Lower lobe of right lung (tissue), 2 donors: Measurements from ENCODE around the gene ADCK1. TPM values are rescaled to one million over a fixed set of nuclear protein-coding genes. Genes with fewer than 3 reads are reported as not detected.
"Not testable (repeated sequence)": the region's sequence is repeated elsewhere in the genome, so short reads cannot be mapped to it uniquely, and the experiment has no call there.

ENCODE experiments used
- ATAC-seq, 2 donors: fragments of 200-7000 bp; cut with Tn5 transposase; one replicate each; pipeline ENCODE4 v1.9.1; 2020 to 2022; ENCODE audit warnings: mild to moderate bottlenecking in 2 of 2, moderate library complexity in 2 of 2
- DNase-seq: peaks from one replicate; pipeline ENCODE4 v3.0.0-alpha.2; 2020
- H3K27ac ChIP-seq: fragments of 200-600 bp; one replicate; pipeline ENCODE4 v1.8.0; 2022
- H3K27me3 ChIP-seq: fragments of 200-600 bp; one replicate; pipeline ENCODE4 v1.8.0; 2022; ENCODE audit warnings: low read depth
- H3K36me3 ChIP-seq: fragments of 200-600 bp; one replicate; pipeline ENCODE4 v1.8.0; 2022; ENCODE audit warnings: mild to moderate bottlenecking
- H3K4me1 ChIP-seq: fragments of 200-600 bp; one replicate; pipeline ENCODE4 v1.8.0; 2022
- H3K4me3 ChIP-seq: fragments of 200-600 bp; one replicate; pipeline ENCODE4 v1.8.0; 2022; ENCODE audit warnings: mild to moderate bottlenecking
- H3K9me3 ChIP-seq: fragments of 200-600 bp; one replicate; pipeline ENCODE4 v1.8.0; 2022
- intact Hi-C: fragments of 100-400 bp; cut with DNase I; formaldehyde crosslinking; loops from one replicate; pipeline ENCODE4 v1.11.0; 2022
- total RNA-seq: library from RNA; stranded (reverse); fragmentation: NEBNext Ultra II Directional; extraction: Animal tissue kit (Norgen Biotek cat#: 25700); gene quantifications from one replicate; pipeline ENCODE4 v1.2.1, GENCODE V29; 2021
- TF ChIP-seq, protein P1 (sequence below): fragments of 200-600 bp; IDR thresholded peaks from one replicate; pipeline ENCODE4 v1.8.0; 2022; ENCODE audit warnings: antibody characterized with exemption, mild to moderate bottlenecking
- donor health status: DM: no; HTN: yes; CAD: no; lungs with severe emphysema.

The ADCK1 gene
- total RNA-seq, 1 donor from 2014 or later, result 7.4 TPM

- Histone ChIP-seq H3K27ac (peak overlapping the region; percentile 92), H3K4me1 (peaks cover 44% of the 10 kb centered on the region), H3K9me3 (no peaks in the 10 kb centered on the region), H3K4me3 (peak overlapping the region; percentile 91), H3K27me3 (no peaks in the 10 kb centered on the region), H3K36me3 (no peaks in the 10 kb centered on the region)
- ATAC-seq (peak; percentile 37 to 53), DNase-seq (no peak)
- TF ChIP-seq, protein P1, sequence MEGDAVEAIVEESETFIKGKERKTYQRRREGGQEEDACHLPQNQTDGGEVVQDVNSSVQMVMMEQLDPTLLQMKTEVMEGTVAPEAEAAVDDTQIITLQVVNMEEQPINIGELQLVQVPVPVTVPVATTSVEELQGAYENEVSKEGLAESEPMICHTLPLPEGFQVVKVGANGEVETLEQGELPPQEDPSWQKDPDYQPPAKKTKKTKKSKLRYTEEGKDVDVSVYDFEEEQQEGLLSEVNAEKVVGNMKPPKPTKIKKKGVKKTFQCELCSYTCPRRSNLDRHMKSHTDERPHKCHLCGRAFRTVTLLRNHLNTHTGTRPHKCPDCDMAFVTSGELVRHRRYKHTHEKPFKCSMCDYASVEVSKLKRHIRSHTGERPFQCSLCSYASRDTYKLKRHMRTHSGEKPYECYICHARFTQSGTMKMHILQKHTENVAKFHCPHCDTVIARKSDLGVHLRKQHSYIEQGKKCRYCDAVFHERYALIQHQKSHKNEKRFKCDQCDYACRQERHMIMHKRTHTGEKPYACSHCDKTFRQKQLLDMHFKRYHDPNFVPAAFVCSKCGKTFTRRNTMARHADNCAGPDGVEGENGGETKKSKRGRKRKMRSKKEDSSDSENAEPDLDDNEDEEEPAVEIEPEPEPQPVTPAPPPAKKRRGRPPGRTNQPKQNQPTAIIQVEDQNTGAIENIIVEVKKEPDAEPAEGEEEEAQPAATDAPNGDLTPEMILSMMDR, result peak; percentile 16
- intact Hi-C loops, result no loop called here
Observed at GRCh38 chr14:77761205-77761931, 38.5 kb upstream of the ADCK1 start.

DNA sequence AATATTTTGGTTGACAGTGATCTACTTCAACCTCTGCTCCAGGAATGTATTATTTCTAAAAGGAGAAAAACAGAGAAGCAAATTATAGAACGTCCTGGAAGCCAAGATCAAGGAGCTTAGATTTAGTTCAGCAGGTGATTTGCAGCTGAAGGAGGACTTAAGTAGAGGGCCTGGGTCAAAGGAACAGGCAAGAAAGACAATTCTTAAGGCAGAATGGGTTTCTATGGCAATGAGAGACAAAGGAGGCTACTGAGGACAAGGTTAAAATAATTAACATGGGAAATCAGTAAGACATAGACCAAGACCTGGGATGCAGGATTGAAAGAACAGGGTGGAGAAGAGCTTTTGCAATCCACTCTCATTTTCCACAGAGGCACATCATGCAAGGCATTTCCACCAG, 36.6 kb upstream of the ADCK1 start:
- ATAC-seq, result no peak
- intact Hi-C loops, result no loop called here

GRCh38 chr14:77763978-77764377, 35.9 kb upstream of the ADCK1 start:
- TF ChIP-seq, protein P1, result no peak
- Histone ChIP-seq H3K36me3 (no peaks in the 10 kb centered on the region), H3K27ac (no peak overlapping the region), H3K27me3 (no peaks in the 10 kb centered on the region), H3K9me3 (no peaks in the 10 kb centered on the region), H3K4me1 (peaks cover 20% of the 10 kb centered on the region), H3K4me3 (no peak overlapping the region)
- ATAC-seq (no peak), DNase-seq (no peak)
- intact Hi-C loops, result no loop called here

More for the DNA sequence above, 36.6 kb upstream of the ADCK1 start:
- H3K4me3 ChIP-seq, result no peak overlapping the region
- no peaks in the 10 kb centered on the region for H3K27me3 ChIP-seq
- DNase-seq, result no peak
- H3K36me3 ChIP-seq, result no peaks in the 10 kb centered on the region
- peaks cover 27% of the 10 kb centered on the region for H3K4me1 ChIP-seq
- no peak overlapping the region for H3K27ac ChIP-seq
- no peaks in the 10 kb centered on the region for H3K9me3 ChIP-seq
- TF ChIP-seq, protein P1, result no peak

GRCh38 chr14:77768442-77769069, 31.4 kb upstream of the ADCK1 start:
- H3K27me3 ChIP-seq, H3K4me3 ChIP-seq, ATAC-seq, DNase-seq, H3K27ac ChIP-seq, H3K9me3 ChIP-seq, intact Hi-C loops, H3K36me3 ChIP-seq, H3K4me1 ChIP-seq: not testable (repeated sequence)

DNA sequence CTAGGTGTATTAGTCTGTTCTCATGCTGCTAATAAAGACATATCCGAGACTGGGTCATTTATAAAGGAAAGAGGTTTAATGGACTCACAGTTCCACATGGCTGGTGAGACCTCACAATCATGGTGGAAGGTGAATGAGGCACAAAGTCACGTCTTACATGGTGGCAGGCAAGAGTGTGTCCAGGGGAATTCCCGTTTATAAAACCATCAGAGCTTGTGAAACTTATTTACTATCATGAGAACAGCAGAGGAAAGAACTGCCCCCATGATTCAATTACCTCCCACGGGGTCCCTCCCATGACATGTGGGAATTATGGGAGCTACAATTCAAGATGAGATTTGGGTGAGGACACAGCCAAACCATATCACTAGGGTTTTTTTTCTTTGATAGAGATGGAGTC, 25.9 kb upstream of the ADCK1 start:
- H3K36me3 ChIP-seq, H3K9me3 ChIP-seq, intact Hi-C loops, ATAC-seq, DNase-seq, H3K4me1 ChIP-seq, H3K4me3 ChIP-seq, H3K27ac ChIP-seq, H3K27me3 ChIP-seq: not testable (repeated sequence)

DNA sequence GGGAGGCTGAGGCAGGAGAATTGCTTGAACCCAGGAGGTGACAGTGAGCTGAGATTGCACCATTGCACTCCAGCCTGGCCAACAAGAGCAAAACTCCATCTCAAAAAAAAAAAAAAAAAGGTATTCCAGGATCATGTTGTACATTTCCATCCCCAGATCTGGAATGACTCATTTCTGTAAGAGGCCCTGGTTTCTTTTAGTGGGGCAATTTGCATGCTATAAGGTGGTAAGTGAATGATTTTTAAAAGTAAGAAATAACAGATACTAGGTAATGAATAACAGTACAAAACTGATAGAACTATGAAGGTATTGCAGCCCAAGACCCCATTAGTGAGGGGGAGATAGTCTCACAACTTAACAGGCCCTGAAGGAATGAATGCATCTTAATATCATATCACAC, 17.7 kb upstream of the ADCK1 start:
- no peaks in the 10 kb centered on the region for H3K4me1 ChIP-seq
- DNase-seq (no peak), ATAC-seq (no peak)
- H3K27ac ChIP-seq, result no peak overlapping the region
- H3K4me3 ChIP-seq, result no peak overlapping the region
- intact Hi-C loops, result no loop called here
- TF ChIP-seq, protein P1, result no peak
- no peaks in the 10 kb centered on the region for H3K36me3 ChIP-seq
- H3K27me3 ChIP-seq, result no peaks in the 10 kb centered on the region
- no peaks in the 10 kb centered on the region for H3K9me3 ChIP-seq
